Measurements from ENCODE around the gene GTF2H2C.

GRCh38 chr5:69559908-69560330 is at the start of gene GTF2H2C:
- TF ChIP-seq POLR2AphosphoS5 (IDR thresholded peaks at IDR 0.05; ENCODE audit: low read depth, low read length) (peak; percentile 58), CTCF (IDR thresholded peaks at IDR 0.05) (peak; percentile 58)

All from Panc1 (cell line).